HG03103 (cell line): ENCODE results near the gene BAK1.
"Not testable (repeated sequence)": the region's sequence is repeated elsewhere in the genome, so short reads cannot be mapped to it uniquely, and the experiment has no call there.

Source experiments
- ATAC-seq: cut with Tn5 transposase; IDR thresholded peaks from one replicate; pipeline ENCODE4 v1.9.1; 2021; ENCODE audit warnings: low read depth; ENCODE audit not compliant: unreplicated experiment

Gene BAK1

GRCh38 chr6:33609528-33609927 lies 29.5 kb upstream of the BAK1 start:
- no peak for ATAC-seq

- no peak for ATAC-seq
Measured at GRCh38 chr6:33609019-33609418, 28.9 kb upstream of the BAK1 start.

- ATAC-seq = no peak
Measured at GRCh38 chr6:33607784-33608161, 27.7 kb upstream of the BAK1 start.

GRCh38 chr6:33607126-33607783 lies 27.2 kb upstream of the BAK1 start:
- no peak for ATAC-seq

GRCh38 chr6:33606642-33607041 lies 26.6 kb upstream of the BAK1 start:
- ATAC-seq = no peak

- ATAC-seq = no peak
Measured at GRCh38 chr6:33604941-33605854, 25.1 kb upstream of the BAK1 start.

- ATAC-seq = no peak
Measured at GRCh38 chr6:33602180-33602579, 22.1 kb upstream of the BAK1 start.

GRCh38 chr6:33600761-33601160 lies 20.7 kb upstream of the BAK1 start:
- no peak for ATAC-seq

- ATAC-seq = no peak
Measured at GRCh38 chr6:33599413-33599938, 19.4 kb upstream of the BAK1 start.

- no peak for ATAC-seq
Measured at GRCh38 chr6:33597551-33598322, 17.7 kb upstream of the BAK1 start.

GRCh38 chr6:33596894-33597293 lies 16.8 kb upstream of the BAK1 start:
- not testable (repeated sequence) for ATAC-seq

GRCh38 chr6:33595001-33595846 lies 15.1 kb upstream of the BAK1 start:
- ATAC-seq = no peak

- no peak for ATAC-seq
Measured at GRCh38 chr6:33593414-33593727, 13.3 kb upstream of the BAK1 start.

GRCh38 chr6:33592595-33593413 lies 12.7 kb upstream of the BAK1 start:
- ATAC-seq = no peak

GRCh38 chr6:33592280-33592594 lies 12.2 kb upstream of the BAK1 start:
- ATAC-seq = no peak

- no peak for ATAC-seq
Measured at GRCh38 chr6:33591424-33592032, 11.5 kb upstream of the BAK1 start.

GRCh38 chr6:33590531-33591198 lies 10.6 kb upstream of the BAK1 start:
- no peak for ATAC-seq

GRCh38 chr6:33589731-33590530 lies 9.9 kb upstream of the BAK1 start:
- ATAC-seq = no peak
